ENCODE data around the gene ATP1A4. TPM values are rescaled to one million over a fixed set of nuclear protein-coding genes. Genes with fewer than 3 reads are reported as not detected.

Gene ATP1A4
- total and polyA plus RNA-seq, 2 of the 13 experiments (the other 11 are each of a cell fraction or from before 2014, with no cell fraction given), result not detected

DNA sequence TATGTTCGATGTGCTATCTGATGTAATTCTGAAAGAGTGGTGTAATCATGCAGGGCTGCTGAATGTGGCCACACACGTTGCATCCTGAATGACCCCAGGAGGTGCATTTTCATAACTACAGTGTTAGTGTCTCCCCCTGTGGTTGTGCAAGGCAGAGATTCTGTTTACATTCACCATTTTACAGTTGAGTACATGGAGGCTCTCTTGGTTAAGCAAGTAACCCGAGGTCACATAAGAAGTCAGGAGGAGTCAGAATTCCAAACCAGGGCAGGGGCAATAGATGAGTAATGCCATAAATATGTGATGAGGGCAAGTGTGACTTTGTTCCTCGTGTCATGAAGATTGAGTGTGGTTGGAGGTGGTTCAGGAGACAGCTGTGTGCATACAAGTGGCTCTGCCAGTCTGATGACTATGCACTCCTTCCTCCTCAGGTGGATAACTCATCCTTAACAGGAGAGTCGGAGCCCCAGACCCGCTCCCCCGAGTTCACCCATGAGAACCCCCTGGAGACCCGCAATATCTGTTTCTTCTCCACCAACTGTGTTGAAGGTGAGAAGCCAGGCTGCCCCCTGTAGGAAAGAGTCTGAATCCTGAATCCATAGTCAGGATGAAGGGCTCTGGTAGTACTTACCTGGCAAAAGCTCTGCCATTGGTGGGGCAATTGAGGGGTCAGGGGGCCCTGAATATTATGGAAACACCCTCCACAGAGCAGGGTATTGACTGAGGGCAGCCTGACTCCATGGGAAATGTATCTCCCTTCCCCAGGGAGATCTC lies 26.5 kb upstream of the ATP1A4 start (continued):
- TF ChIP-seq CC2D1A (CRISPR knock-in tag; IDR thresholded peaks at IDR 0.05), result no peak
- TF ChIP-seq ZNF570 (CRISPR knock-in tag; IDR thresholded peaks at IDR 0.05; ENCODE audit: borderline replicate concordance), result no peak
- no peak for TF ChIP-seq SIN3A (IDR thresholded peaks at IDR 0.05; ENCODE audit: borderline replicate concordance, low read depth, low read length)
- TF ChIP-seq ZNF672 (CRISPR knock-in tag; IDR thresholded peaks at IDR 0.05), result no peak
- TF ChIP-seq ZNF768 (CRISPR knock-in tag; IDR thresholded peaks at IDR 0.05), result no peak
- no peak for TF ChIP-seq POGZ (CRISPR knock-in tag; IDR thresholded peaks at IDR 0.05)
- no peak for TF ChIP-seq HOXA9 (CRISPR knock-in tag; IDR thresholded peaks at IDR 0.05; ENCODE audit: borderline replicate concordance)
- TF ChIP-seq ZNF253 (CRISPR knock-in tag; IDR thresholded peaks at IDR 0.05; ENCODE audit: borderline replicate concordance), result no peak
- TF ChIP-seq ZBTB44 (CRISPR knock-in tag; IDR thresholded peaks at IDR 0.05), result no peak
- no peak for TF ChIP-seq EZH2 (conservative IDR thresholded peaks at IDR 0.05; ENCODE audit: low read depth, low read length)
- no peak for TF ChIP-seq HMG20B (CRISPR knock-in tag; conservative IDR thresholded peaks at IDR 0.05)
- no peak for TF ChIP-seq NFIC (IDR thresholded peaks at IDR 0.05; ENCODE audit: low read length)
- no peak for TF ChIP-seq GZF1 (CRISPR knock-in tag; IDR thresholded peaks at IDR 0.05)
- TF ChIP-seq ZNF775 (CRISPR knock-in tag; IDR thresholded peaks at IDR 0.05; ENCODE audit: borderline replicate concordance), result no peak
- TF ChIP-seq ZSCAN21 (CRISPR knock-in tag; IDR thresholded peaks at IDR 0.05; ENCODE audit: borderline replicate concordance), result no peak
- TF ChIP-seq ZNF513 (CRISPR knock-in tag; conservative IDR thresholded peaks at IDR 0.05), result no peak
- TF ChIP-seq CEBPG (CRISPR knock-in tag; IDR thresholded peaks at IDR 0.05), result peak; percentile 55; the same call in 1 of the 2 replicates
- no peak for TF ChIP-seq ZNF619 (CRISPR knock-in tag; IDR thresholded peaks at IDR 0.05)
- TF ChIP-seq, protein P1, sequence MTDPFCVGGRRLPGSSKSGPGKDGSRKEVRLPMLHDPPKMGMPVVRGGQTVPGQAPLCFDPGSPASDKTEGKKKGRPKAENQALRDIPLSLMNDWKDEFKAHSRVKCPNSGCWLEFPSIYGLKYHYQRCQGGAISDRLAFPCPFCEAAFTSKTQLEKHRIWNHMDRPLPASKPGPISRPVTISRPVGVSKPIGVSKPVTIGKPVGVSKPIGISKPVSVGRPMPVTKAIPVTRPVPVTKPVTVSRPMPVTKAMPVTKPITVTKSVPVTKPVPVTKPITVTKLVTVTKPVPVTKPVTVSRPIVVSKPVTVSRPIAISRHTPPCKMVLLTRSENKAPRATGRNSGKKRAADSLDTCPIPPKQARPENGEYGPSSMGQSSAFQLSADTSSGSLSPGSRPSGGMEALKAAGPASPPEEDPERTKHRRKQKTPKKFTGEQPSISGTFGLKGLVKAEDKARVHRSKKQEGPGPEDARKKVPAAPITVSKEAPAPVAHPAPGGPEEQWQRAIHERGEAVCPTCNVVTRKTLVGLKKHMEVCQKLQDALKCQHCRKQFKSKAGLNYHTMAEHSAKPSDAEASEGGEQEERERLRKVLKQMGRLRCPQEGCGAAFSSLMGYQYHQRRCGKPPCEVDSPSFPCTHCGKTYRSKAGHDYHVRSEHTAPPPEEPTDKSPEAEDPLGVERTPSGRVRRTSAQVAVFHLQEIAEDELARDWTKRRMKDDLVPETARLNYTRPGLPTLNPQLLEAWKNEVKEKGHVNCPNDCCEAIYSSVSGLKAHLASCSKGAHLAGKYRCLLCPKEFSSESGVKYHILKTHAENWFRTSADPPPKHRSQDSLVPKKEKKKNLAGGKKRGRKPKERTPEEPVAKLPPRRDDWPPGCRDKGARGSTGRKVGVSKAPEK (CRISPR knock-in tag; IDR thresholded peaks at IDR 0.05; ENCODE audit: borderline replicate concordance), result no peak
- no peak for TF ChIP-seq UBTF (CRISPR knock-in tag; IDR thresholded peaks at IDR 0.05)
- TF ChIP-seq MED8 (CRISPR knock-in tag; IDR thresholded peaks at IDR 0.05; ENCODE audit: insufficient replicate concordance), result no peak
- TF ChIP-seq MTA3 (CRISPR knock-in tag; IDR thresholded peaks at IDR 0.05), result no peak
- no peak for TF ChIP-seq SKI (IDR thresholded peaks at IDR 0.05; ENCODE audit: partially characterized antibody)

Data from HepG2 (cell line).